ENCODE data around the gene DNAJB5.
"Not testable (repeated sequence)": the region's sequence is repeated elsewhere in the genome, so short reads cannot be mapped to it uniquely, and the experiment has no call there.

The DNAJB5 gene

GRCh38 chr9:34989003-34989945 is at the start of gene DNAJB5:
Gene DNAJB5, plus strand, starts transcription at chr9:34989745. Its CDS starts 886 bp downstream, at chr9:34990631.
- in situ Hi-C loops (cut with HindIII; ENCODE audit: low sequenced_read_pairs), result no loop called here

- in situ Hi-C loops (cut with HindIII; ENCODE audit: low sequenced_read_pairs), result not testable (repeated sequence)
These were observed 49.6 kb upstream of the DNAJB5 start for GRCh38 chr9:34939989-34940388.

GRCh38 chr9:34948451-34948850 is 41.1 kb upstream of the DNAJB5 start:
- in situ Hi-C loops (cut with HindIII; ENCODE audit: low sequenced_read_pairs), result no loop called here

- in situ Hi-C loops (cut with HindIII; ENCODE audit: low sequenced_read_pairs), result no loop called here
These were observed 35.3 kb upstream of the DNAJB5 start for GRCh38 chr9:34954225-34954624.

GRCh38 chr9:34956066-34956465 is 33.5 kb upstream of the DNAJB5 start:
- in situ Hi-C loops (cut with HindIII; ENCODE audit: low sequenced_read_pairs), result not testable (repeated sequence)

GRCh38 chr9:34956648-34957047 is 32.9 kb upstream of the DNAJB5 start:
- in situ Hi-C loops (cut with HindIII; ENCODE audit: low sequenced_read_pairs), result no loop called here

GRCh38 chr9:34957492-34958410 is 31.8 kb upstream of the DNAJB5 start, which contains the start of gene PHF24:
Gene PHF24, plus strand, starts transcription at chr9:34958285. Its CDS starts 13,014 bp downstream, at chr9:34971299.
- in situ Hi-C loops (cut with HindIII; ENCODE audit: low sequenced_read_pairs), result no loop called here

- in situ Hi-C loops (cut with HindIII; ENCODE audit: low sequenced_read_pairs), result no loop called here
These were observed 31.0 kb upstream of the DNAJB5 start for GRCh38 chr9:34958411-34958982.

- in situ Hi-C loops (cut with HindIII; ENCODE audit: low sequenced_read_pairs), result no loop called here
These were observed 30.1 kb upstream of the DNAJB5 start for GRCh38 chr9:34959461-34959860.

- in situ Hi-C loops (cut with HindIII; ENCODE audit: low sequenced_read_pairs), result no loop called here
These were observed 27.7 kb upstream of the DNAJB5 start for GRCh38 chr9:34961574-34962490.

GRCh38 chr9:34962546-34962945 is 27.0 kb upstream of the DNAJB5 start:
- in situ Hi-C loops (cut with HindIII; ENCODE audit: low sequenced_read_pairs), result no loop called here

GRCh38 chr9:34963552-34963951 is 26.0 kb upstream of the DNAJB5 start:
- in situ Hi-C loops (cut with HindIII; ENCODE audit: low sequenced_read_pairs), result no loop called here

- in situ Hi-C loops (cut with HindIII; ENCODE audit: low sequenced_read_pairs), result no loop called here
These were observed 25.1 kb upstream of the DNAJB5 start for GRCh38 chr9:34964458-34964857.

- in situ Hi-C loops (cut with HindIII; ENCODE audit: low sequenced_read_pairs), result no loop called here
These were observed 18.3 kb upstream of the DNAJB5 start for GRCh38 chr9:34971146-34971811.

GRCh38 chr9:34974664-34975063 is 14.9 kb upstream of the DNAJB5 start:
- in situ Hi-C loops (cut with HindIII; ENCODE audit: low sequenced_read_pairs), result loop anchor here (5.0 kb wide), 1 partner anchor 82 kb away; no protein-coding TSS in a partner anchor

- in situ Hi-C loops (cut with HindIII; ENCODE audit: low sequenced_read_pairs), result loop anchor here (5.0 kb wide), 1 partner anchor 84 kb away; no protein-coding TSS in a partner anchor
These were observed 13.1 kb upstream of the DNAJB5 start for GRCh38 chr9:34976441-34976840.

GRCh38 chr9:34976992-34977391 is 12.6 kb upstream of the DNAJB5 start:
- in situ Hi-C loops (cut with HindIII; ENCODE audit: low sequenced_read_pairs), result loop anchor here (5.0 kb wide), 1 partner anchor 85 kb away; no protein-coding TSS in a partner anchor

- in situ Hi-C loops (cut with HindIII; ENCODE audit: low sequenced_read_pairs), result no loop called here
These were observed 9.3 kb upstream of the DNAJB5 start for GRCh38 chr9:34980181-34980761.

- in situ Hi-C loops (cut with HindIII; ENCODE audit: low sequenced_read_pairs), result no loop called here
These were observed 7.2 kb upstream of the DNAJB5 start for GRCh38 chr9:34982361-34982760.
